ENCODE results near the gene LCN6. TPM values are rescaled to one million over a fixed set of nuclear protein-coding genes. Genes with fewer than 3 reads are reported as not detected.

The LCN6 gene
- total and polyA plus RNA-seq, 9 of the 15 experiments (the other 6 are each of a cell fraction or from before 2014, with no cell fraction given) = 0.10 to 0.45 (median 0.37) TPM; not detected in 5

GRCh38 chr9:136700959-136701667 lies 47.2 kb downstream of the LCN6 start (continued):
- TF ChIP-seq FOXP1 (CRISPR knock-in tag; IDR thresholded peaks at IDR 0.05) (no peak), SIX5 (IDR thresholded peaks at IDR 0.05; ENCODE audit: borderline replicate concordance in 1 of 2, insufficient read depth in 1 of 2, low read depth in 1 of 2, low read length in 2 of 2) (no peak), MEIS2 (IDR thresholded peaks at IDR 0.05; ENCODE audit: partially characterized antibody) (no peak)

- H3K4me2 ChIP-seq (ENCODE audit: insufficient read depth, low read length) = no peak overlapping the region
- no peak overlapping the region for H3K9ac ChIP-seq (ENCODE audit: insufficient read depth in 1 of 2, low read depth in 2 of 2, low read length in 2 of 2)
- no peaks in the 10 kb centered on the region for H4K20me1 ChIP-seq (replicated peaks; ENCODE audit: control insufficient read depth, insufficient read depth, low read length)
- no peak overlapping the region for H3K4me3 ChIP-seq
- TF ChIP-seq PHF20 (IDR thresholded peaks at IDR 0.05; ENCODE audit: partially characterized antibody) = no peak
- peak; percentile 98 for TF ChIP-seq ZNF121 (CRISPR knock-in tag; conservative IDR thresholded peaks at IDR 0.05)
- TF ChIP-seq BCOR (IDR thresholded peaks at IDR 0.05) = peak; percentile 47; the same call in 1 of the 2 replicates
- in situ Hi-C loops (cut with MboI) = no loop called here
- CTCF ChIA-PET (ENCODE audit: low intra/inter-chr PET ratio) = no interaction called here
- intact Hi-C loops (cut with micrococcal nuclease) = no loop called here
- H2AFZ ChIP-seq (ENCODE audit: low read depth, low read length) = no peak overlapping the region
- H3K79me2 ChIP-seq (ENCODE audit: control insufficient read depth, insufficient read depth, low read length) = no peaks in the 10 kb centered on the region
- POLR2A ChIA-PET = interaction anchor here (0.5 to 1.5 kb wide), 3 partner anchors 12 to 306 kb away, joined by 3 to 5 read pairs (median 3); no protein-coding TSS in a partner anchor
- no peaks in the 10 kb centered on the region for H3K9me3 ChIP-seq (replicated peaks; ENCODE audit: control insufficient read depth, insufficient read depth, low read depth, low read length)
- DNase-seq (ENCODE audit: extremely low read depth in 1 of 4, low spot score in 3 of 4) (no peak), ATAC-seq (no peak), FAIRE-seq (no peak)
- BruUV-seq (replicated peaks) = no TSS peak
- H3K36me3 ChIP-seq (ENCODE audit: control insufficient read depth, insufficient read depth, low read length) = no peaks in the 10 kb centered on the region
- no peaks in the 10 kb centered on the region for H3K27me3 ChIP-seq (ENCODE audit: control insufficient read depth in 2 of 2, insufficient read depth in 2 of 2, low read length in 2 of 2)
- peaks cover 7 to 35% of the 10 kb centered on the region in 2 experiments; a peak in 4 of 5 replicates for H3K4me1 ChIP-seq (replicated peaks in 1 of 2; ENCODE audit: control insufficient read depth in 2 of 2, insufficient read depth in 2 of 2, low read length in 2 of 2)
- no peaks in the 10 kb centered on the region for H3K9me1 ChIP-seq (ENCODE audit: control insufficient read depth, insufficient read depth, low read length)
- 67% methylated on average over 13 of the region's 13 CpGs for WGBS (ENCODE audit: insufficient coverage, low coverage, missing lambda C conversion rate)
- no peak overlapping the region for H3K27ac ChIP-seq (ENCODE audit: extremely low read depth, low read depth, low read length)
Measured at GRCh38 chr9:136700304-136700703, 48.0 kb downstream of the LCN6 start.

All from K562 (cell line).